GM19025 (cell line): ENCODE measurements around the gene CUEDC1.
"Not testable (repeated sequence)": the region's sequence is repeated elsewhere in the genome, so short reads cannot be mapped to it uniquely, and the experiment has no call there.

Experiments
- ATAC-seq: cut with Tn5 transposase; IDR thresholded peaks from one replicate; pipeline ENCODE4 v1.9.1; 2021; ENCODE audit warnings: mild to moderate bottlenecking, low read depth, moderate library complexity; ENCODE audit not compliant: unreplicated experiment

Gene CUEDC1

GRCh38 chr17:57943140-57943539 lies 12.1 kb downstream of the CUEDC1 start:
- ATAC-seq = no peak

- ATAC-seq = no peak
Measured at GRCh38 chr17:57941384-57942370, 13.5 kb downstream of the CUEDC1 start.

- ATAC-seq = no peak
Measured at GRCh38 chr17:57940653-57941329, 14.4 kb downstream of the CUEDC1 start.

GRCh38 chr17:57940231-57940630 lies 15.0 kb downstream of the CUEDC1 start:
- ATAC-seq = no peak

- peak; percentile 76 for ATAC-seq
Measured at GRCh38 chr17:57939797-57940196, 15.4 kb downstream of the CUEDC1 start.

GRCh38 chr17:57938061-57938502 lies 17.1 kb downstream of the CUEDC1 start:
- no peak for ATAC-seq

- ATAC-seq = no peak
Measured at GRCh38 chr17:57937492-57937891, 17.7 kb downstream of the CUEDC1 start.

GRCh38 chr17:57935833-57936807 lies 19.1 kb downstream of the CUEDC1 start:
- no peak for ATAC-seq

GRCh38 chr17:57931488-57932137 lies 23.6 kb downstream of the CUEDC1 start:
- ATAC-seq = no peak

GRCh38 chr17:57930239-57930638 lies 25.0 kb downstream of the CUEDC1 start:
- no peak for ATAC-seq

- ATAC-seq = no peak
Measured at GRCh38 chr17:57929386-57929785, 25.8 kb downstream of the CUEDC1 start.

GRCh38 chr17:57928928-57929327 lies 26.3 kb downstream of the CUEDC1 start:
- ATAC-seq = no peak

- no peak for ATAC-seq
Measured at GRCh38 chr17:57927048-57927723, 28.0 kb downstream of the CUEDC1 start.

GRCh38 chr17:57926723-57927047 lies 28.5 kb downstream of the CUEDC1 start:
- no peak for ATAC-seq

- no peak for ATAC-seq
Measured at GRCh38 chr17:57925361-57925990, 29.7 kb downstream of the CUEDC1 start.

GRCh38 chr17:57924677-57925076 lies 30.5 kb downstream of the CUEDC1 start:
- no peak for ATAC-seq

GRCh38 chr17:57923182-57923872 lies 31.9 kb downstream of the CUEDC1 start:
- no peak for ATAC-seq

- not testable (repeated sequence) for ATAC-seq
Measured at GRCh38 chr17:57922745-57923144, 32.5 kb downstream of the CUEDC1 start.
